ENCODE results near the gene PRDM11. TPM values are rescaled to one million over a fixed set of nuclear protein-coding genes. Genes with fewer than 3 reads are reported as not detected.
A peak's percentile ranks its signal among the peaks of the same experiment; 100 is the strongest.

The PRDM11 gene
- total RNA-seq, 2 donors from 2014 or later = 4.1 to 8.3 TPM

DNA sequence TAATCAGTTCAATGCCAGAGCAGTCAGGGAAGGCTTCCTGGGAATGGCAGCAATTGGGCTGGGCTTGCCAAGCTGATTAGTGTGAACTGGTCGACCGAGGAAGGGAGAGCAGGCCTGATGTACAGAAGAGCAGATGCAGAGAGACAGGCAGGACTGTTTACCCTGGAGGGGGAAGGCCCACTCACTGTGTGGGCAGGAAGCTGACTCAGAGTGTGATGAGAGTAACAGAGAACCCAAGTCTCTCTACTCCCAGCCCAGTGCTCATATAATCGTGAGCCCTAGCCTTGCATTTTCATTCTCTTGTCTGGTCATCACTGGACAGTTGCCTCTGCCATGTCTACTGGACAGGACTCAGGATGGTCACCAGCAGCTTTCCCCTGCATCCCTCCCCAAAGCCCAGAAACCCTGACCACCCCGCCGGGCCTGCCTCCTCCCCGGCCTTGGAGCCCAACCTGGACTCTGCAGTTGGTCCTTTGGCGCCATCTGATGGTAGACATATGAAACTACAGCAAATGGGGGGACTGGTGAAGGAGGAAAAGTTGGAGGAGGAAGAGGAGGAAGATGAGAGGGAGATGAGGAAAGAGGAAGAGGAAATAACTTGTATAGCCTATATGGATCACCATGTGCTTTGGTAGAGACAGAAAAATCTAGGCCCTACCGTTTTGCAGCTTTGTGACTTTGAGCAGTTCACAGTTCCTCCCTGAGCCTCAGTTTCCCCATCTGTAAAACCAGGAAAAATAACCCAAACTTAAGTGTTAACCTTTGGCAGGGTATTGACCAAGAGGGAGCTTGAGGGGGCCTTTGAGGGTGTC is 43.4 kb upstream of the PRDM11 start:
- no peak overlapping the region for H3K9ac ChIP-seq (ENCODE audit: low read depth in 2 of 2, low read length in 2 of 2)
- intact Hi-C loops (cut with DNase I) = loop anchor here (2.0 kb wide), 1 partner anchor 166 kb away; no protein-coding TSS in a partner anchor
- peak; percentile 58 for DNase-seq
- no peaks in the 10 kb centered on the region for H3K4me1 ChIP-seq
- no peaks in the 10 kb centered on the region for H3K27me3 ChIP-seq
- peak overlapping the region; percentile 28 for H3K27ac ChIP-seq
- no peaks in the 10 kb centered on the region for H3K9me3 ChIP-seq
- no peaks in the 10 kb centered on the region for H3K36me3 ChIP-seq
- TF ChIP-seq, protein P1, sequence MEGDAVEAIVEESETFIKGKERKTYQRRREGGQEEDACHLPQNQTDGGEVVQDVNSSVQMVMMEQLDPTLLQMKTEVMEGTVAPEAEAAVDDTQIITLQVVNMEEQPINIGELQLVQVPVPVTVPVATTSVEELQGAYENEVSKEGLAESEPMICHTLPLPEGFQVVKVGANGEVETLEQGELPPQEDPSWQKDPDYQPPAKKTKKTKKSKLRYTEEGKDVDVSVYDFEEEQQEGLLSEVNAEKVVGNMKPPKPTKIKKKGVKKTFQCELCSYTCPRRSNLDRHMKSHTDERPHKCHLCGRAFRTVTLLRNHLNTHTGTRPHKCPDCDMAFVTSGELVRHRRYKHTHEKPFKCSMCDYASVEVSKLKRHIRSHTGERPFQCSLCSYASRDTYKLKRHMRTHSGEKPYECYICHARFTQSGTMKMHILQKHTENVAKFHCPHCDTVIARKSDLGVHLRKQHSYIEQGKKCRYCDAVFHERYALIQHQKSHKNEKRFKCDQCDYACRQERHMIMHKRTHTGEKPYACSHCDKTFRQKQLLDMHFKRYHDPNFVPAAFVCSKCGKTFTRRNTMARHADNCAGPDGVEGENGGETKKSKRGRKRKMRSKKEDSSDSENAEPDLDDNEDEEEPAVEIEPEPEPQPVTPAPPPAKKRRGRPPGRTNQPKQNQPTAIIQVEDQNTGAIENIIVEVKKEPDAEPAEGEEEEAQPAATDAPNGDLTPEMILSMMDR (IDR thresholded peaks at IDR 0.05) = peak; percentile 95
- H3K4me3 ChIP-seq = no peak overlapping the region

DNA sequence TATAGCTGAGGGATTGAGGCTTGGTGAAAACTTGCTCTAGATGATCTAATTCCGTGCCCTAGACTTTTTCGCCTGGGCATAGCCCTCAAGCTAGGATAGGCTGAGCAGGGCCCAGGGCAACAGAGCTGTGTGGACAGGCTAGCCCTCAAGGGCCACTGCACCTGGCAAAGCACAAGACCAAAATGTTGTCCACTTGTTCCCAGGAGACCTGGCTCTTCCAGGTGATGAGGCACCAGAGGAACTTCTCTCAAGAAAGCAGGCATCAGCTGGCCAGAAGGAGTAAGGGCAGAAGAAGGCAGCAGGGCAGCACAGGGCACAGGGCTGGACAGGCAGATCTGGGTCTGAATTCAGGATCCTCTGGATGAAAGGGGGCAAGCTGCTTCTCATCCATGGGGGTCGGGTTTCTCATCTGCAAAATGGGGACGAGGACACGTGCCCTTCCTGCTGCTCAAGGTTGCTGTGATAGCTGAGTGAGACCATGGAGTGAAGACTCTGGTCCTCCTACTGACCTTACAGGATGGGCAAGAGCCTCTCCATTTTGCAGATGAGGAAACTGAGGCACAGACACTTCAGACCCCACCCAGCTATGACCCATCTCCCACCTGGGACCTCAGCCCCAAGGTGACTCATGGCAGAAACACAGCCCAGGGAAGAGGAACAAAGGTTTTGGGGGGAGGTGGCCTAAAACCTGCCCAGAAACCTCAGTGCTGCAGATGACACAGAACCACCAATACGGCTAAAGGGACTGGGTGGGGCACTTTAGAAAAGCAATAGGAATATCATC is 42.2 kb upstream of the PRDM11 start:
- Histone ChIP-seq H3K9ac (ENCODE audit: low read depth in 2 of 2, low read length in 2 of 2) (no peak overlapping the region), H3K27ac (no peak overlapping the region), H3K36me3 (no peaks in the 10 kb centered on the region), H3K27me3 (no peaks in the 10 kb centered on the region), H3K4me3 (no peak overlapping the region), H3K4me1 (no peaks in the 10 kb centered on the region), H3K9me3 (no peaks in the 10 kb centered on the region)
- intact Hi-C loops (cut with DNase I) = loop anchor here (2.0 kb wide), 1 partner anchor 177 kb away; no protein-coding TSS in a partner anchor
- DNase-seq = peak; percentile 10
- TF ChIP-seq, protein P1 (IDR thresholded peaks at IDR 0.05) = no peak

DNA sequence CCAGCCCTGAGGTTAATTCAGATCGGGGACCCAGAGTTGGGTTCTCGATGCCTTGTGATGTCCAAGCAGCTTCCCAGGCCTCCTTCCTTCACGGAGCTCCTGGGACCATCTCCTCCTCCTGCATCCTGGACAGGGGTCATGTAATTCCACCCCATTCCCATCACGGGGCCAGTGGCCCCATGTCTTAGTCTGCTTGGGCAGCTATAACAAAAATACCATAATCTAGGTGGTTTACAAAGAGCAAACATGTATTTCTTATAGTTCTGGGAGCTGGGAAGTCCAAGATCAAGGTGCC is 41.7 kb upstream of the PRDM11 start:
- DNase-seq = peak; percentile 11
- intact Hi-C loops (cut with DNase I) = loop anchor here (2.0 to 5.0 kb wide), 2 partner anchors 178 to 377 kb away; partner anchors contain the start of gene TSPAN18

DNA sequence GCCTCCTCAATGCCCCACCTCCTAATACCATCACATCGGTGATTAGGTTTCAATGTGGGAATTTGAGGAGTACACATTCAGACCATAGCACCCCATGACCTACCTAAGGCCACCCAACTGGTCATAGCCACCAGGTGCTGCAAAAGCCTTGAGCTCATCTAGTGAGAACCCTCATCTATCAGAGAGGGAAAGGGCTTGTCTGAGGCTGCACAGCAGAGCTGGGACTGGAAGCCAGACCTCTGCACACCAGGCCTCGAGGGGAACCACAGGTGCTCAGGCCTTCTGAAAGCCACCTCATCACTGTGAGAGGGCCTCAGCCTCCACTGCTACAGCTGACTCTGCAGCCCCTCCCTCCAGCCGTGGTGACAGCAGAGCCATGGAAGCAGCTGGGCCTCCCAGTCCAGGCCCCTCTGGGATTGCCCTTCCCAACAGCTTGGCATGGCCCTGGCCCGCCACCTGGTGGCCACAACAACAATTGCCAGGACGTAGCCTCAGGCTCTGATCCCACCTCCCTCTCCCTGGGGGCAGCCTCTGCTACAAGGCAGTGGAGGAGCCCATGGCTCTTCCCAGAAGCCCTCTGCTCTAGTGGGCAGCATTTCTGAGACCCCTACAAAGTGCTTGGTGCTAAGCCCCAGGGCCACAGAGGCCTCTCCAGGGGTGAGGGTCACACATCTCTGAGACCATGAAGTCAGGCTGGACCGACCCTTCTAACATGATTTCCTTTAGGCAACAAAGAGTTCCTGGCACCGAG is 41.0 kb upstream of the PRDM11 start:
- Histone ChIP-seq H3K4me1 (no peaks in the 10 kb centered on the region), H3K27me3 (no peaks in the 10 kb centered on the region), H3K36me3 (no peaks in the 10 kb centered on the region), H3K4me3 (no peak overlapping the region), H3K9me3 (no peaks in the 10 kb centered on the region), H3K27ac (no peak overlapping the region), H3K9ac (ENCODE audit: low read depth in 2 of 2, low read length in 2 of 2) (no peak overlapping the region)
- peak; percentile 65 for DNase-seq
- intact Hi-C loops (cut with DNase I) = loop anchor here (2.0 to 5.0 kb wide), 2 partner anchors 179 to 378 kb away; partner anchors contain the start of gene TSPAN18
- TF ChIP-seq, protein P1 (IDR thresholded peaks at IDR 0.05) = peak; percentile 95

More for the DNA sequence above, 41.7 kb upstream of the PRDM11 start:
- no peak overlapping the region for H3K27ac ChIP-seq
- no peaks in the 10 kb centered on the region for H3K9me3 ChIP-seq
- H3K36me3 ChIP-seq = no peaks in the 10 kb centered on the region
- no peaks in the 10 kb centered on the region for H3K4me1 ChIP-seq
- no peak overlapping the region for H3K4me3 ChIP-seq
- TF ChIP-seq, protein P1 (IDR thresholded peaks at IDR 0.05) = no peak
- no peaks in the 10 kb centered on the region for H3K27me3 ChIP-seq
- H3K9ac ChIP-seq (ENCODE audit: low read depth in 2 of 2, low read length in 2 of 2) = no peak overlapping the region

DNA sequence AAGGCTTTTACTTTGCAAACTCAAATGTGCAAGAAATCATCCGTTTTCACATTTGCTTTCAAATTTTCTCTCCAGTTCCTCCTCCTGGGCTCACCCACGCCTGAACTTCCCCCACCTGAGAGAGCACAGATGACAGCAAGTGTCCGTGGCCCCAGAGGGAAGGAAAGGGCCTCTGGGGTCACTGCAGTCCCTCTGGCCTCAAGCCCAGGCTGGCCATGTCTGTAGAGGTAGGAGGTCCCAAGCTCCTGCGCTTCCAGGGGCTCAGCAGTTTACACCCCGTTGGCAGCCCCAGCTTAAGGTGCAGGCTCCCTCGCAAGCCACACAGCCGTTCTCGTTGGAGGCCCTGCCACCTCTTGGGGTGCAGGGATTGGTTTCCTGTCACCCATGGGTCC is 40.5 kb upstream of the PRDM11 start:
- Histone ChIP-seq H3K4me1 (no peaks in the 10 kb centered on the region), H3K9me3 (no peaks in the 10 kb centered on the region), H3K4me3 (no peak overlapping the region), H3K36me3 (no peaks in the 10 kb centered on the region), H3K27me3 (no peaks in the 10 kb centered on the region), H3K9ac (ENCODE audit: low read depth in 2 of 2, low read length in 2 of 2) (no peak overlapping the region), H3K27ac (no peak overlapping the region)
- intact Hi-C loops (cut with DNase I) = loop anchor here (2.0 to 5.0 kb wide), 2 partner anchors 179 to 379 kb away; partner anchors contain the start of gene TSPAN18
- DNase-seq = peak; percentile 14
- TF ChIP-seq, protein P1 (IDR thresholded peaks at IDR 0.05) = no peak
